Stimulated activated naive CD8-positive, alpha-beta T cell treated with anti-CD3 and anti-CD28 coated beads, Interleukin-15, amount 100 ng/mL, for 72 hours (primary cell): Measurements from ENCODE around the gene COBL.
A peak's percentile ranks its signal among the peaks of the same experiment; 100 is the strongest.

Experiments used
- ATAC-seq: fragments of 150-1000 bp; cut with Tn5 transposase; 2 replicates; pipeline ENCODE4 v1.10.0; 2021; ENCODE audit warnings: mild to moderate bottlenecking, moderate library complexity
- DNase-seq, 2 donors: peaks; one replicate each; pipeline ENCODE4 v3.0.0; 2021 to 2022
- H3K27ac Mint-ChIP-seq, 2 donors: one replicate each; pipeline ENCODE4 v1.8.0; 2022; ENCODE audit warnings: mild to moderate bottlenecking in 2 of 2, mixed read lengths in 2 of 2, moderate library complexity in 2 of 2
- H3K27me3 Mint-ChIP-seq: one replicate; pipeline ENCODE4 v1.8.0; 2022; ENCODE audit warnings: mixed read lengths
- H3K4me1 Mint-ChIP-seq: one replicate; pipeline ENCODE4 v1.8.0; 2022; ENCODE audit warnings: mild to moderate bottlenecking, mixed read lengths
- H3K4me3 Mint-ChIP-seq, 2 donors: one replicate each; pipeline ENCODE4 v1.8.0; 2022; ENCODE audit warnings: mild to moderate bottlenecking in 2 of 2, mixed read lengths in 2 of 2, moderate library complexity in 1 of 2
- H3K9me3 Mint-ChIP-seq, 2 donors: one replicate each; pipeline ENCODE4 v1.8.0; 2022; ENCODE audit warnings: mixed read lengths in 2 of 2

The COBL gene

GRCh38 chr7:51243631-51244030 is 73.0 kb downstream of the COBL start:
- H3K9me3 Mint-ChIP-seq: no peaks in the 10 kb centered on the region
- H3K27me3 Mint-ChIP-seq: no peaks in the 10 kb centered on the region
- H3K4me1 Mint-ChIP-seq: no peaks in the 10 kb centered on the region
- H3K27ac Mint-ChIP-seq: no peak overlapping the region
- no peak for DNase-seq
- ATAC-seq: no peak
- H3K4me3 Mint-ChIP-seq: no peak overlapping the region

- no peak for DNase-seq
These were observed 73.6 kb downstream of the COBL start for GRCh38 chr7:51242881-51243518.

GRCh38 chr7:51242007-51242691 is 74.5 kb downstream of the COBL start:
- Mint-ChIP-seq H3K4me1 (no peaks in the 10 kb centered on the region), H3K4me3 (no peak overlapping the region), H3K9me3 (no peaks in the 10 kb centered on the region), H3K27ac (no peak overlapping the region), H3K27me3 (no peaks in the 10 kb centered on the region)
- no peak for ATAC-seq
- no peak for DNase-seq

More at GRCh38 chr7:51242881-51243518, 73.6 kb downstream of the COBL start:
- H3K4me1 Mint-ChIP-seq: no peaks in the 10 kb centered on the region
- H3K9me3 Mint-ChIP-seq: no peaks in the 10 kb centered on the region
- no peak overlapping the region for H3K4me3 Mint-ChIP-seq
- ATAC-seq: no peak
- H3K27ac Mint-ChIP-seq: peak overlapping the region in 1 of 2 donors; percentile 28
- no peaks in the 10 kb centered on the region for H3K27me3 Mint-ChIP-seq

- no peak overlapping the region for H3K27ac Mint-ChIP-seq
- no peaks in the 10 kb centered on the region for H3K4me1 Mint-ChIP-seq
- DNase-seq (no peak), ATAC-seq (no peak)
- no peaks in the 10 kb centered on the region for H3K27me3 Mint-ChIP-seq
- no peaks in the 10 kb centered on the region for H3K9me3 Mint-ChIP-seq
- no peak overlapping the region for H3K4me3 Mint-ChIP-seq
These were observed 75.7 kb downstream of the COBL start for GRCh38 chr7:51240868-51241267.

GRCh38 chr7:51239691-51240090 is 76.9 kb downstream of the COBL start:
- DNase-seq (no peak), ATAC-seq (no peak)
- Mint-ChIP-seq H3K4me1 (no peaks in the 10 kb centered on the region), H3K27ac (no peak overlapping the region), H3K27me3 (no peaks in the 10 kb centered on the region), H3K9me3 (no peaks in the 10 kb centered on the region), H3K4me3 (no peak overlapping the region)

- no peaks in the 10 kb centered on the region for H3K4me1 Mint-ChIP-seq
- ATAC-seq (no peak), DNase-seq (no peak)
- no peaks in the 10 kb centered on the region for H3K27me3 Mint-ChIP-seq
- no peaks in the 10 kb centered on the region for H3K9me3 Mint-ChIP-seq
- H3K4me3 Mint-ChIP-seq: no peak overlapping the region
- no peak overlapping the region for H3K27ac Mint-ChIP-seq
These were observed 77.6 kb downstream of the COBL start for GRCh38 chr7:51238981-51239495.

DNA sequence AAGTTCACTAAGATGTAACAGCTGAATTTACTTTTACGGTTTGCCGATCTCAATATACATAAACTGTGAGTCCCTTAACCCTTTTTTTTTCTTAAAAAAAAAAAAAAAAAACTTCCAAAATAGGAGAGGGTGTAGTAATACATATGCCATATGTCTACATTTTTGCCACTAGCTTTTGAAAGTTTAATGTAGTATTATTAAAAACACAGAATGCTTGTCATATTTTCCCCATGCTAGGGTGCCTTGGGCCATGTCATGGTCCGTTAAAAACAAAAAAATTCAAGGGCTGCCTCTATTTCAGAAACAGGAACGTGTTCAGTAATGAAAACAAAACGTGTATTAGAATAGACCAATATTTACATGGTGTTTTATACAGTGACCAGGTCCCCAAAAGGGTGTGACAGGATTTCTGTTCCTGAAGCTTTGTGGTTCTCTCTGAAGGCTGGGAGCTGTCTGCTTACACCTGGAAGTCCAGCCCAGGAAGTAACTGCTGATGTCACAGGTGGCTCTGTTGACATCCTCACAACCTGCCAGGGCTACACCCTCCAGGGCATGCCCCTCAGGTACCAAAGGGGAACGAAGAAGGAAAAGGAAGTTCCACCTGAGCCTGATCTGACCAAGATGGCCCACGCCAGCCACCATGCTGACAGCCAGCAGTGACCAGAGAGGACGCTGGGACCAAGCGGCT is 79.0 kb downstream of the COBL start:
- ATAC-seq: no peak
- no peak overlapping the region for H3K4me3 Mint-ChIP-seq
- H3K27me3 Mint-ChIP-seq: no peaks in the 10 kb centered on the region
- H3K4me1 Mint-ChIP-seq: no peaks in the 10 kb centered on the region
- H3K27ac Mint-ChIP-seq: no peak overlapping the region
- DNase-seq: no peak
- H3K9me3 Mint-ChIP-seq: no peaks in the 10 kb centered on the region

DNA sequence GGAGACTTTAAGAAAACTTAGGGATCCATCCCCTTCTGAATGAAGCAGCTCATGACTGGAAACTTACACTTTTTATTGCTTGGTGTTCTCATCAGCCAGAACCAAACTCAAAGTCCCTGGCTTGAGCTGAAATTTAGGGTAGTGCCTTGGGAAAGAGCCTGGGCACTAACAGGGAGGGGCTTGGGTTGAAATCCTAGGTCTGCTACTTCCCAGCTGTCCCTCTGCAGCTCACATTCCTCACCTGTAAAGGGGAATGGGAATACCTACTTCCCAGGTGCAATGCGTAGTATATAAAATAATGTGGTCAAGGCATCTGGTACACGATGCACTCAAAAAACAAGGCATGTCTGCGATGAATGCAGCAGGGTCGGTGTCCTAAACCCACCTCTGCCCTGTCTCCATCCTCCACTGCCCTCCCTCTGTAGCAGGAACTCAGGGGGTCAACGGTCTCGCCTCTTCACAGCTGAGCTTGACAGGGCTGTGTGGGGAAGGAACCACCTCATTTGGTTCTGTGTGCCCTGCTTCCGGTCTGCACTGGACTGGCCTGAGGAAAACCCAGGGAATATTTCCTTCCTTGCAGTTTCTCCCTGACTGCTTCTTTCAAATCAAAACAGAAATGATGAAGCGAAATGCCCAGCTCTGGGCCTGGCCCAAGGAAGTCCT is 80.0 kb downstream of the COBL start:
- Mint-ChIP-seq H3K4me3 (no peak overlapping the region), H3K4me1 (no peaks in the 10 kb centered on the region), H3K27me3 (no peaks in the 10 kb centered on the region), H3K9me3 (no peaks in the 10 kb centered on the region), H3K27ac (no peak overlapping the region)
- ATAC-seq (peak; percentile 4), DNase-seq (no peak)

GRCh38 chr7:51235593-51236313 is 80.9 kb downstream of the COBL start:
- H3K27me3 Mint-ChIP-seq: peaks cover 4% of the 10 kb centered on the region
- H3K4me3 Mint-ChIP-seq: no peak overlapping the region
- no peak for ATAC-seq
- no peaks in the 10 kb centered on the region for H3K9me3 Mint-ChIP-seq
- no peak overlapping the region for H3K27ac Mint-ChIP-seq
- DNase-seq: no peak
- H3K4me1 Mint-ChIP-seq: no peaks in the 10 kb centered on the region

GRCh38 chr7:51234609-51235308 is 81.8 kb downstream of the COBL start:
- no peak overlapping the region for H3K4me3 Mint-ChIP-seq
- no peaks in the 10 kb centered on the region for H3K4me1 Mint-ChIP-seq
- no peaks in the 10 kb centered on the region for H3K9me3 Mint-ChIP-seq
- no peak for DNase-seq
- no peak for ATAC-seq
- peaks cover 11% of the 10 kb centered on the region for H3K27me3 Mint-ChIP-seq
- peak overlapping the region in 1 of 2 donors; percentile 64 for H3K27ac Mint-ChIP-seq

DNA sequence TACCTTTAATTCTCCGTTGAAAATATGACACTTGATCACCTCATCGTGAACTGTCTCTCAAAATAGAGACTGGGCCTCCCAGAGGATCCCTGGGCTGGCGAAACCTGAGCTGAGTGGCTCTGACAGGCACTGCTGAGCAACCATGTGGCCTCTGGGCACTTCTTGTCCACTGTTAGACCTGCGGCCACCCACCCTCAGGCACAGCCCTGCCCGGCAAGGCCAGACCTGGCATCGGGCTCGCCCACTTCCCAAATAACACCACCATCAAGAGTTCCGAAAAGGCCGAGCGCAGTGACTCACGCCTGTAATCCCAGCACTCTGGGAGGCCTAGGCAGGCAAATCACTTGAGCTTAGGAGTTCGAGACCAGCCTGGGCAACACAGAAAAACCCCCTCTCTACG is 82.5 kb downstream of the COBL start:
- DNase-seq (no peak), ATAC-seq (no peak)
- H3K4me1 Mint-ChIP-seq: no peaks in the 10 kb centered on the region
- H3K27me3 Mint-ChIP-seq: peaks cover 11% of the 10 kb centered on the region
- no peak overlapping the region for H3K4me3 Mint-ChIP-seq
- no peak overlapping the region for H3K27ac Mint-ChIP-seq
- H3K9me3 Mint-ChIP-seq: no peaks in the 10 kb centered on the region

- DNase-seq: no peak
- ATAC-seq: no peak
- no peaks in the 10 kb centered on the region for H3K4me1 Mint-ChIP-seq
- no peak overlapping the region for H3K4me3 Mint-ChIP-seq
- H3K27me3 Mint-ChIP-seq: peaks cover 11% of the 10 kb centered on the region
- H3K27ac Mint-ChIP-seq: no peak overlapping the region
- no peaks in the 10 kb centered on the region for H3K9me3 Mint-ChIP-seq
These were observed 83.2 kb downstream of the COBL start for GRCh38 chr7:51233374-51233773.

GRCh38 chr7:51230723-51231122 is 85.9 kb downstream of the COBL start:
- ATAC-seq (no peak), DNase-seq (no peak)
- H3K27me3 Mint-ChIP-seq: peaks cover 11% of the 10 kb centered on the region
- H3K4me3 Mint-ChIP-seq: no peak overlapping the region
- H3K4me1 Mint-ChIP-seq: no peaks in the 10 kb centered on the region
- no peak overlapping the region for H3K27ac Mint-ChIP-seq
- no peaks in the 10 kb centered on the region for H3K9me3 Mint-ChIP-seq

- no peak overlapping the region for H3K27ac Mint-ChIP-seq
- ATAC-seq (no peak), DNase-seq (no peak)
- no peak overlapping the region for H3K4me3 Mint-ChIP-seq
- H3K27me3 Mint-ChIP-seq: peaks cover 11% of the 10 kb centered on the region
- H3K9me3 Mint-ChIP-seq: no peaks in the 10 kb centered on the region
- no peaks in the 10 kb centered on the region for H3K4me1 Mint-ChIP-seq
These were observed 86.3 kb downstream of the COBL start for GRCh38 chr7:51230324-51230625.
